SK-N-SH treated with all-trans-retinoic acid at 6 μM for 48 hours (cell line): ENCODE measurements around the gene XPO4.

ENCODE experiments used
- PPARA ChIP-seq: fragments of 250-450 bp; sonication (Bioruptor Pico); IDR thresholded peaks from 2 replicates; pipeline ENCODE4 v1.5.0; 2020; ENCODE audit warnings: mild to moderate bottlenecking, borderline replicate concordance
- RARB ChIP-seq: fragments of 250-450 bp; sonication (Bioruptor Pico); IDR thresholded peaks from 2 replicates; pipeline ENCODE4 v1.8.0; 2021; ENCODE audit warnings: mild to moderate bottlenecking, moderate library complexity
- ZC3H10 ChIP-seq: fragments of 250-450 bp; sonication (Bioruptor Pico); IDR thresholded peaks from 2 replicates; pipeline ENCODE4 v1.5.1; 2021; ENCODE audit warnings: mild to moderate bottlenecking, moderate library complexity
- ZFP3 ChIP-seq: fragments of 250-450 bp; sonication (Bioruptor Pico); IDR thresholded peaks from 2 replicates; pipeline ENCODE4 v1.5.0; 2020; ENCODE audit warnings: mild to moderate bottlenecking, moderate library complexity
- ZNF565 ChIP-seq: fragments of 450-650 bp; formaldehyde crosslinking; conservative IDR thresholded peaks from 2 replicates; pipeline ENCODE4 v1.5.0; 2020; ENCODE audit warnings: low read depth, mild to moderate bottlenecking, moderate library complexity
- TF ChIP-seq, protein P1 (sequence below): fragments of 250-450 bp; sonication (Bioruptor Pico); IDR thresholded peaks from 2 replicates; pipeline ENCODE4 v1.5.1; 2021; ENCODE audit warnings: mild to moderate bottlenecking, moderate library complexity
- TF ChIP-seq, protein P2 (sequence below): fragments of 250-450 bp; sonication (Bioruptor Pico); IDR thresholded peaks from 2 replicates; pipeline ENCODE4 v1.5.1; 2020; ENCODE audit warnings: low read depth, mild to moderate bottlenecking, moderate library complexity
- TF ChIP-seq, protein P3 (sequence below): fragments of 250-450 bp; sonication (Bioruptor Pico); IDR thresholded peaks from 2 replicates; pipeline ENCODE4 v1.8.0; 2021; ENCODE audit warnings: low read depth, mild to moderate bottlenecking, moderate library complexity, borderline replicate concordance

DNA sequence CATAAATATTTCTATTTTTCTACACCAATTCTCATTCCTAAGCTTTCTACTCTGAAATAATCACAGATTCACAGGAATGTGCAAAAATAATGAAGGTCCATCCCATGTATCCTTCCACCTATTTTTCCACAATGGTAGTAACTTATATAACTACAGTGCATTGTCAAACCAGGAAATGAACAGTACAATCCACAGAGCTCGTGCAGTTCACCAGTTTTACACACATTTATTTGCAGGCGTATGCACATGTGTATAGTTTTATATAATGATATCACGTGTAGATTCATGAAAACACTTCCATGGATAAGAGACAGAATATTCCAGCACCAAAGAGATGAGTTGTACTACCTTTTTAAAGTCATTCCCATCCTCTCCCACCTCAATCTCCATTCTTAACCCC is 141.7 kb downstream of the XPO4 start:
- TF ChIP-seq, protein P1, sequence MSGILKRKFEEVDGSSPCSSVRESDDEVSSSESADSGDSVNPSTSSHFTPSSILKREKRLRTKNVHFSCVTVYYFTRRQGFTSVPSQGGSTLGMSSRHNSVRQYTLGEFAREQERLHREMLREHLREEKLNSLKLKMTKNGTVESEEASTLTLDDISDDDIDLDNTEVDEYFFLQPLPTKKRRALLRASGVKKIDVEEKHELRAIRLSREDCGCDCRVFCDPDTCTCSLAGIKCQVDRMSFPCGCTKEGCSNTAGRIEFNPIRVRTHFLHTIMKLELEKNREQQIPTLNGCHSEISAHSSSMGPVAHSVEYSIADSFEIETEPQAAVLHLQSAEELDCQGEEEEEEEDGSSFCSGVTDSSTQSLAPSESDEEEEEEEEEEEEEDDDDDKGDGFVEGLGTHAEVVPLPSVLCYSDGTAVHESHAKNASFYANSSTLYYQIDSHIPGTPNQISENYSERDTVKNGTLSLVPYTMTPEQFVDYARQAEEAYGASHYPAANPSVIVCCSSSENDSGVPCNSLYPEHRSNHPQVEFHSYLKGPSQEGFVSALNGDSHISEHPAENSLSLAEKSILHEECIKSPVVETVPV (CRISPR knock-in tag), result no peak
- TF ChIP-seq ZNF565 (CRISPR knock-in tag), result no peak
- TF ChIP-seq ZFP3 (CRISPR knock-in tag), result no peak
- no peak for TF ChIP-seq PPARA (CRISPR knock-in tag)
- no peak for TF ChIP-seq RARB (CRISPR knock-in tag)
- TF ChIP-seq, protein P2, sequence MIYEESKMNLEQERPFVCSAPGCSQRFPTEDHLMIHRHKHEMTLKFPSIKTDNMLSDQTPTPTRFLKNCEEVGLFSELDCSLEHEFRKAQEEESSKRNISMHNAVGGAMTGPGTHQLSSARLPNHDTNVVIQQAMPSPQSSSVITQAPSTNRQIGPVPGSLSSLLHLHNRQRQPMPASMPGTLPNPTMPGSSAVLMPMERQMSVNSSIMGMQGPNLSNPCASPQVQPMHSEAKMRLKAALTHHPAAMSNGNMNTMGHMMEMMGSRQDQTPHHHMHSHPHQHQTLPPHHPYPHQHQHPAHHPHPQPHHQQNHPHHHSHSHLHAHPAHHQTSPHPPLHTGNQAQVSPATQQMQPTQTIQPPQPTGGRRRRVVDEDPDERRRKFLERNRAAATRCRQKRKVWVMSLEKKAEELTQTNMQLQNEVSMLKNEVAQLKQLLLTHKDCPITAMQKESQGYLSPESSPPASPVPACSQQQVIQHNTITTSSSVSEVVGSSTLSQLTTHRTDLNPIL (CRISPR knock-in tag), result no peak
- TF ChIP-seq, protein P3, sequence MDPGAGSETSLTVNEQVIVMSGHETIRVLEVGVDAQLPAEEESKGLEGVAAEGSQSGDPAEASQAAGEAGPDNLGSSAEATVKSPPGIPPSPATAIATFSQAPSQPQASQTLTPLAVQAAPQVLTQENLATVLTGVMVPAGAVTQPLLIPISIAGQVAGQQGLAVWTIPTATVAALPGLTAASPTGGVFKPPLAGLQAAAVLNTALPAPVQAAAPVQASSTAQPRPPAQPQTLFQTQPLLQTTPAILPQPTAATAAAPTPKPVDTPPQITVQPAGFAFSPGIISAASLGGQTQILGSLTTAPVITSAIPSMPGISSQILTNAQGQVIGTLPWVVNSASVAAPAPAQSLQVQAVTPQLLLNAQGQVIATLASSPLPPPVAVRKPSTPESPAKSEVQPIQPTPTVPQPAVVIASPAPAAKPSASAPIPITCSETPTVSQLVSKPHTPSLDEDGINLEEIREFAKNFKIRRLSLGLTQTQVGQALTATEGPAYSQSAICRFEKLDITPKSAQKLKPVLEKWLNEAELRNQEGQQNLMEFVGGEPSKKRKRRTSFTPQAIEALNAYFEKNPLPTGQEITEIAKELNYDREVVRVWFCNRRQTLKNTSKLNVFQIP (CRISPR knock-in tag), result no peak
- no peak for TF ChIP-seq ZC3H10 (CRISPR knock-in tag)
